HL-60/S4 (cell line): Measurements from ENCODE around the gene BANK1.
"Not testable (repeated sequence)": the region's sequence is repeated elsewhere in the genome, so short reads cannot be mapped to it uniquely, and the experiment has no call there.

ENCODE experiments used
- in situ Hi-C: fragments of 300-500 bp; cut with MboI; formaldehyde crosslinking; loops from 2 replicates; pipeline ENCODE4 v1.14.3; 2022; ENCODE audit warnings: low sequenced_read_pairs

Gene BANK1

DNA sequence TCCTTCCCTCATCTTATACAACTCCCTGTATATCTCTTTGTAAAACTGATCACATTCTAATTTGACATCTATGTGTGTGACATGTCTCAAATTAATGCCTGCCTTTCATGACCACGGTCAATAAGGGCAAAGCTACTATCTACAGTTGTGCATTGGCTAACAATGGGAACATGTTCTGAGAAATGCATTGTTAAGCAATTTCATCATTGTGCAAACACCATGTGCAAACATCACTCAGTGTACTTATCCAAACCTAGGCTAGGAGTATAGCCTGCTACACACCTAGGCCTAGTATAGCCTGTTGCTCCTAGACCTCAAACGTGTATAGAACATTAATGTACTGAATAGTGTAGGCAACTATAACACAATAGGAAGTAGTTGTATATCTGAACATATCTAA lies 95.0 kb downstream of the BANK1 start:
- in situ Hi-C loops = no loop called here

GRCh38 chr4:101886826-101887225 lies 96.3 kb downstream of the BANK1 start:
- in situ Hi-C loops = no loop called here

DNA sequence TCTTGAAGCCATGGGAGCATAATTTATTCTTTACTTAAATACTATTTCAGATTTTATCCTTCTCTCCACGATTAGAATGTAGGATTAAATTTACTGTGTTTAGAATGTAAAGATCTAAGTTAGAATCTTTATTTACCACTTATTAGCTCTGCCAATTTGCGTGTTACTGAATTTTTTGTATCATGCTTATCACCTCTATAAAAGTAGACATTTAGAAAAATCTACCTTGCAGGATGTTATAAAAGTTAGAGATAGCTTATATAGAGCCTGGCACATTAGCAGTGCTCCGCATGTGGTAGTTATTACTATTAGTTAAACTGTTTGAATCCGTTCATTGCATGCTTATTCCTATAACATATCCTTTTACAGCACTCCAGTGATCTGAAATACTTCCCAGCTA lies 97.9 kb downstream of the BANK1 start:
- in situ Hi-C loops = no loop called here

GRCh38 chr4:101905527-101905926 lies 115.0 kb downstream of the BANK1 start:
- in situ Hi-C loops = not testable (repeated sequence)

DNA sequence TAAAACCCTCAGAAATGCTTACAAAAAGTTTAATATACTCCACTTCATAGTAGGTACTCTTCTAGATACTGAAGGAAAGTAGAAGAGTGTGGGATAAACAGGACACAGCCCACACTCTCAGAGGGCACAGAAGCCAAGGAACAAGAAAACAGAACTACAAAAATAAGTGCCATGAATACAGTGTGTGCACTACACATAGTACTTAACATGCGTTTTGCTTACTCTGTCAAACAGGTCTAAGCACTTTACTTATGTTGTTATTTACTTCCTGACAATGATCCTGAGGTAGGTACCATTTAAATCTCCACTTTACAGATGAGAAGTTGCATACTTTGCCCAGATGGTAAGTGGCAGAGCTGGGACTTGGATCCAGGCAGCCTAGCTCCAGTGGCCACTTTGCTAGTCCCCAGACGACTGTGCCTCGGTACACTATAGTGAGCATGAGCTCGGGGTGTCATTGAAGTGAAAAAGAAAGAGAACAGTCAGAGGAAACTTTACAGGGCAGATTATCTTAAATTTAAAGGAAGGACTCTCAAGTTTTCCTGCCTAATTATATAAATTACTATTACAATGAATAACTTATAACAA lies 120.3 kb downstream of the BANK1 start:
- in situ Hi-C loops = no loop called here

DNA sequence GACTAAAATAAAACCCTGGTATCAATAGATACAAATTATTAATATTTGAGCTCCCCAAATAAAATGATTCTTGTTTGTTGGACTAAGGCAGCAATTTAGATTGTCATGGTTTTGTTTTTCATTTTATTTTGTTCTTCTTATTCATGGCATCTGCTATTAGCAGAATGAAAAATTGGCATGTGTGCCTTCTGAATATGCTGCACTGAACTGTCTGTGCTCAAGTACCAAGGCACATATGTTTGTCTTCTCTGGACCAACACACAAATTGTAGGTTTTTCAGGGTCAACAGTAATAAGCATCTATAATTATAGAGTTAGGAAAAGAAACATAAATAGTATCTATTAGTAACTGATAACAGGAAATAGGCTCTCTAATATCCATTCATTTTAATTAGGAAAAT lies 121.1 kb downstream of the BANK1 start:
- in situ Hi-C loops = no loop called here

DNA sequence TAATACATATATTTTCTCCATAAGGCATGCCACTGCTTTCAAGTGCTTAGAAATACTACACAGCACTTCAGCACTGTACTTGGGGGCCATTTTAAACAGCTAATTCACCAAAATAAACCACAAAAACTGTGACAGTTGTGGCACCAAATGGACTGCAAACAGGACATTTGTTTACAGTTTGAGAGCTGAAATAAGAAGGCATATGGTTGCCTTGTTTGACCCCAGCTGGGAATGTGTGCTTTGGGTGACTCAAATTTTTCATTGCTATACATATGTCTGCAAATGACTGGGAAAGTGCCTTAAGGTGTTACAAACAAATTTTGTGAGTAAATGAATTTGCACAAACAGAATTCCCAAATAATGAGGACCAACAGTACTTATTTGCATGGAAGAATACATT lies 124.2 kb downstream of the BANK1 start:
- in situ Hi-C loops = no loop called here

GRCh38 chr4:101919373-101919977 lies 128.9 kb downstream of the BANK1 start:
- in situ Hi-C loops = no loop called here

DNA sequence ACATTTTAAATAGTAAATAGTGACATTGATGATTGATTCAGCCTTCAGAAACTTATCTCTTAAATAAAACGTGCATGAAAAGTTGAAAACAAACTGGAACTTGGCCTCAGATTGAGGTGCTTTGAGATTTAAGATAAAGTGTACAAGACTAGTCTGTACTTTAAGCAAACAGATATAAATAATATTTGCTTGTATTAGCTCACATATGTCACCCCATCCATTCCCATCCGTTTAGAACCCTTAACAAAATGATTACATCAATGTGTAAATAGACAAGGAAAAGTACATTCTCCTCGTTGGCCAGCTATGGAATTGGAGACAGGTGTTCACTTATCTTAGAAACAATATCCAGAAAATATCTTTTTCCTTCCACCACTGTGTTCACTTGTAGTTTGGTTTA lies 130.8 kb downstream of the BANK1 start:
- in situ Hi-C loops = no loop called here

- in situ Hi-C loops = no loop called here
These were observed 141.1 kb downstream of the BANK1 start for GRCh38 chr4:101931619-101932018.

GRCh38 chr4:101933855-101934254 lies 143.3 kb downstream of the BANK1 start:
- in situ Hi-C loops = no loop called here

DNA sequence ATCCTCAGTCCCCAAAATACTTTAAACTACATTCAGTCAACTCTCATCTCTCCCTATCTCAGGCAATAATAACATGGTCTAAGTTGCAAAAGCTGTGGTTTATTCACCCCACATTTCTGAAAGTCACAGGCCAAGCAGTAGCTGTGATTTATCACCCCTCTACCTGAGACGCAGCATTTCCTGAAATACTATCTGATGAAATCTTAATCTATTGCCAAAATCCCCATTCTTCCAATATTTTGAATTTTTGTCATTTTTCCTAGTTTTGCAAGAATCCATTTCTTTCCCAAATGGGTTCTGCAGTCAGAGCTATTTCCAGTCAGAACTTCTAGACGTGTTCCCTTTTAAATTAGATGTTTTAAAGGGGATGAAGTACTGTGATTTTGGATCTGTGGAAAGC lies 148.3 kb downstream of the BANK1 start:
- in situ Hi-C loops = no loop called here

- in situ Hi-C loops = no loop called here
These were observed 151.4 kb downstream of the BANK1 start for GRCh38 chr4:101941816-101942358.

DNA sequence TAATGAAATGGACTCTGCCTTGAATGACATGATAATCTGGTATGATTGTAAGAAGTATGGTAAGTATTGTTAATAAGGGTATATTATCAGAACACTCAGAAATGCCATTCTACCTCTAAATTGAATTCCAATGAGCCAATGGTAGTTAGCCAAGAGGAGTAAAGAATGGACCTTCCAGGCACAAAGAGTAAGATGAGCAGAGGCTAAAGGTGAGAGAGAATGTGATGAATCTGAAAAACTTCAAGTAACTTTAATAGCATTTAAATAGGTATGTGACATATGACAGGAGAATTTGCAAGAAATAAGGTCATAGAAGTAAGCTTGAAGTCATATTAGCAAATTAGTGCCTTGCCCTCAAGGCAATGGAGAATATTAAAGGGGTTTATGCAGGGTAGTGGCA lies 152.4 kb downstream of the BANK1 start:
- in situ Hi-C loops = no loop called here

GRCh38 chr4:101944649-101945048 lies 154.1 kb downstream of the BANK1 start:
- in situ Hi-C loops = no loop called here

DNA sequence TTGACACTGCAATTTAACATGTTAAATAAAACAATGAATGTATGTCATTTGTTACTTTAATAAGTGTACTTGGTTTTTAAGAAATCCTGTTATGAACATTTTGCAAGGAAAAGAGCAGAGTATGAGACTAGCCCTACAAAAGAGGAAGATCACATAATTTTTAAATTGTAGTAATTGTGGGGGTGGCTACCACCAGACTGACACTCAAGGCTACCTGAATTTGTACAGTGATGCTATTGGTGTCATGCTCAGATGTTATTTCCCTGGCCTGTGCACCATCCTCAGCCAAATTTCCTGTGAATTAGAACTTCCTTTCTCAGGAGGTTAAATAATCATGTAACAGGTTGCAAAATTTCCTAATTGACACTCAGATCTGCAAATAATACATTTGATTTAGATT lies 157.5 kb downstream of the BANK1 start:
- in situ Hi-C loops = no loop called here

DNA sequence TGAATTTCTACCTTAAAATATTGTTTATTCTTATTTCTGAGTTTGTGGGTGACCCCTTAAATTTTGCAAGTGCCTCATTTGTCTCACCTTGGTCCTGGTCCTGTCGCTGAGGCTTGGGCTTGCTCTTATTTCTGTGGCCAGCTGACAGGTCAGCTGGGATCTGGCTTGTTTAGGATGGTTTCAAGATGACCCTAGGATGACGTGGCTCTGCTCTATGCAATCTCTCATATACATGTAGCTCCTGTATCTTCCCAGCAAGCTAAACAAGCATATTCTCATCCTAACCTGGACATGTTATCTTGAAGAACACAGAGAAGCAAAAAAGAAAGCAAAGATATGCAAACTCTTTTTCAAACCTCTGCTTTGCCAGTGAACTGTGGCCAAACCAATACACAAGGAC lies 158.4 kb downstream of the BANK1 start:
- in situ Hi-C loops = no loop called here

- in situ Hi-C loops = no loop called here
These were observed 159.9 kb downstream of the BANK1 start for GRCh38 chr4:101950258-101950979.

DNA sequence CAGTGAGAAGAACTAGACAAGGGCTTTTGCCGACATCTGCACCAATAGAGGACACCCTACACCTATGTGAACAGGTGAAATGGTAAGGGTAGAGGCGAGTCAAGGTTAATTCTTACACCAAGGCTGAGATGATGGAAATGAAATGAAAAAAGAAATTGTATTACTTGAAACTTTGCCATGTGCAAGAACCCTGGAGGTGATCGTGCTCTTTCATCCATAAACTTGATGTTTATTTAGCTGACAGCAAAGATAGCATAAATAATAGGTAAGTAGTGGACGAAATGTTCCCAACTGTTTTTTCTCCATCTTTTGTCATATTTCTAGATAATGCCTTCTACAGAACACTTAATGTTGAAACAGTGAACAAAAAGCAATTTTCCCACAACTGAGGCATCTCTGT lies 162.5 kb downstream of the BANK1 start:
- in situ Hi-C loops = no loop called here

DNA sequence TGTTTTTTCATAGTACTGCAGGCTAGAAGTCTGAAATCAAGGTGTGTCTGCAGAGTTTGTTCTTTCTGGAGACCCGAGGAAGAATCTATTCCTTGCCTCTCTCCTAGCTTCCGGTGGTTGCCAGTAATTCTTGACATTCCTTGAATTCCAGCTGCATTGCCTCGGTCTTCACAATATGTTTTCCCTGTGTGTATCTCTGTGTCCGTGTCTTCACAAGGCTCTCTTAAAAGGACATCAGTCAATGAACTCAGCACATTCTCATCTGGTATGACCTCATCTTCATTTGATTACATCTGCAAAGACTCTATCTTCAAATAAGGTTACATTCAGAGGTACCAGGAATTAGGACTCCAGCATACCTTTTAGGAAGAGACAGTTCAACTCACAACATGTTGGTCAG lies 163.4 kb downstream of the BANK1 start:
- in situ Hi-C loops = no loop called here

GRCh38 chr4:101954351-101954750 lies 163.8 kb downstream of the BANK1 start:
- in situ Hi-C loops = no loop called here

- in situ Hi-C loops = no loop called here
These were observed 164.6 kb downstream of the BANK1 start for GRCh38 chr4:101954975-101955678.
